Posterior cingulate gyrus (tissue), 11 donors: ENCODE measurements around the gene BAIAP2L1.

ENCODE experiments used
- DNase-seq, 10 donors: peaks; one replicate each; pipeline versions ENCODE4 v3.0.0 to v3.0.0-alpha.2; 2020 to 2021; ENCODE audit warnings: mixed read lengths in 3 of 10
- intact Hi-C: fragments of 100-400 bp; cut with DNase I; formaldehyde crosslinking; loops from one replicate; pipeline ENCODE4 v1.15.1; 2023

Gene BAIAP2L1

GRCh38 chr7:98300595-98301372 is 100.1 kb downstream of the BAIAP2L1 start:
- intact Hi-C loops, result no loop called here
- DNase-seq, result no peak

GRCh38 chr7:98297626-98298286 is 103.1 kb downstream of the BAIAP2L1 start:
- intact Hi-C loops, result loop anchor here (5.0 kb wide), 1 partner anchor 105 kb away; the partner anchor contains the start of gene BAIAP2L1
- DNase-seq, result no peak

GRCh38 chr7:98296833-98297232 is 104.1 kb downstream of the BAIAP2L1 start:
- intact Hi-C loops, result loop anchor here (5.0 kb wide), 1 partner anchor 105 kb away; the partner anchor contains the start of gene BAIAP2L1
- no peak for DNase-seq

- DNase-seq, result no peak
- intact Hi-C loops, result loop anchor here (5.0 kb wide), 1 partner anchor 107 kb away; the partner anchor contains the start of gene BAIAP2L1
Measured at GRCh38 chr7:98295467-98296192, 105.3 kb downstream of the BAIAP2L1 start.

- intact Hi-C loops, result loop anchor here (5.0 kb wide), 1 partner anchor 107 kb away; the partner anchor contains the start of gene BAIAP2L1
- peak in 8 of 10 donors; percentile 43 to 93 (median 58) for DNase-seq
Measured at GRCh38 chr7:98294798-98295382, 106.0 kb downstream of the BAIAP2L1 start.

- DNase-seq, result no peak
- intact Hi-C loops, result no loop called here
Measured at GRCh38 chr7:98294326-98294725, 106.6 kb downstream of the BAIAP2L1 start.

- intact Hi-C loops, result no loop called here
- DNase-seq, result no peak
Measured at GRCh38 chr7:98293746-98294145, 107.1 kb downstream of the BAIAP2L1 start.

- intact Hi-C loops, result no loop called here
- DNase-seq, result no peak
Measured at GRCh38 chr7:98293265-98293664, 107.6 kb downstream of the BAIAP2L1 start.

GRCh38 chr7:98291717-98292116 is 109.2 kb downstream of the BAIAP2L1 start:
- intact Hi-C loops, result no loop called here
- no peak for DNase-seq

- no peak for DNase-seq
Measured at GRCh38 chr7:98289333-98289875, 111.5 kb downstream of the BAIAP2L1 start.

GRCh38 chr7:98288064-98288823 is 112.6 kb downstream of the BAIAP2L1 start:
- DNase-seq, result no peak
- intact Hi-C loops, result no loop called here

More at GRCh38 chr7:98289333-98289875, 111.5 kb downstream of the BAIAP2L1 start:
- intact Hi-C loops, result no loop called here

- intact Hi-C loops, result no loop called here
- no peak for DNase-seq
Measured at GRCh38 chr7:98287486-98287959, 113.4 kb downstream of the BAIAP2L1 start.

- intact Hi-C loops, result no loop called here
Measured at GRCh38 chr7:98286701-98287485, 114.0 kb downstream of the BAIAP2L1 start.

GRCh38 chr7:98286093-98286539 is 114.8 kb downstream of the BAIAP2L1 start:
- intact Hi-C loops, result no loop called here
- DNase-seq, result peak in 3 of 10 donors; percentile 32 to 87 (median 39)

More at GRCh38 chr7:98286701-98287485, 114.0 kb downstream of the BAIAP2L1 start:
- DNase-seq, result no peak

- intact Hi-C loops, result no loop called here
- DNase-seq, result no peak
Measured at GRCh38 chr7:98285157-98286092, 115.5 kb downstream of the BAIAP2L1 start.

- peak in 4 of 10 donors; percentile 16 to 91 (median 32) for DNase-seq
- intact Hi-C loops, result no loop called here
Measured at GRCh38 chr7:98284335-98285036, 116.4 kb downstream of the BAIAP2L1 start.

GRCh38 chr7:98283887-98284222 is 117.0 kb downstream of the BAIAP2L1 start:
- intact Hi-C loops, result no loop called here
- no peak for DNase-seq
